ENCODE data around the gene A4GALT. TPM values are rescaled to one million over a fixed set of nuclear protein-coding genes. Genes with fewer than 3 reads are reported as not detected.

A4GALT gene
- total RNA-seq, 2 experiments from 2014 or later = not detected

DNA sequence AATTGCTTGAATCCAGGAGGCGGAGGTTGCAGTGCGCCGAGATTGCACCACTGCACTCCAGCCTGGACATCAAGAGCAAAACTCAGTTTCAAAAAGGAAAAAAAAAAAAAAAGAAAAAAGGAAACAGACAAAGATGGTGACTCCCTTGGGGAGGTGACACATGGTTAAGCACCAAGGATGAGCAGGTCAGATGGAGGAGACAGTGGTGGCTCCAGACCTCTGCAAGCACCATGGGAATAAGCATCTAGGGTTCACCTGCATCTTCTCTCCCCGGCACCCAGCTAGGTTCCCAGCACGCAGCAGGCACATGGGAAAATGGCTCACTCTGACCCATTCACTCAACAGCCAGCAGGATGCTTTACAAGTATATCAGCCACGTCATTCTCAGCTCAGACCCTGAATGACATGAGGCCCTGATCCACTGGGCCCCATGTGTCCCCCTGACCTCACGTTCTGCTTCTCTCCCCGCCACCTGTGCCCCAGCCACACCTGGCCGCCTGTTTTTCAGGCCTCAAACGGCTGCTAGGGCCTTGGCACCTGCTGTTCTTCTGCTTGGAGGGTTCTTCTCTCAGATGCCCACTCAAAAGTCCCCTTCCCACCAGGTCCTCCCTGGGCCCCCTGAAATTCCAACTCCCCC lies 24.2 kb downstream of the A4GALT start:
- DNase-seq = no peak
- no peak overlapping the region for H3K4me3 Mint-ChIP-seq
- no peaks in the 10 kb centered on the region for H3K27me3 Mint-ChIP-seq (ENCODE audit: low read depth)
- no peak overlapping the region for H3K27ac Mint-ChIP-seq
- CTCF ChIA-PET = no interaction called here
- intact Hi-C loops (cut with micrococcal nuclease) = no loop called here
- H3K36me3 Mint-ChIP-seq (ENCODE audit: low read depth) = no peaks in the 10 kb centered on the region
- H3K9me3 Mint-ChIP-seq = no peaks in the 10 kb centered on the region
- H3K4me1 Mint-ChIP-seq (ENCODE audit: low read depth) = no peaks in the 10 kb centered on the region

DNA sequence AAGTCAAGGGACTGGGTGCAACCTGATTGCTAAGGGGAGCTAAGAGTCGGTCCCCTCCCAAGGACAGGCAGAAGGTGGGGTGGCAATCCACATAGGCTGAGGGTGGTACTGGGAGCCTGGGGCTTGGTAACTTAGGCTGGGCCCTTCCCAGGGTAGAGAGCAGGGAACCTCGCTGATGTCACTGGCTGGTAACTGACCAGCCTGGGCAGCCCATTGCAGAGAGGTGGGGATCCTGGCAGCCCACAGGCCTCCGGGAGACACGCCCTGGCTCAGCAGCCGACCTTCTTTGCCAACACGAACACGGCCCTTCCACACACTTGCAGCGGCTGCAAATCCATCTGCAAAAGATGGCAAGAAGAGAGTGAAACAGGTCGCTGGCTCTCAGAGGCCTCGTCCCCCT lies 25.4 kb downstream of the A4GALT start:
- no peaks in the 10 kb centered on the region for H3K36me3 Mint-ChIP-seq (ENCODE audit: low read depth)
- no peak for DNase-seq
- H3K9me3 Mint-ChIP-seq = no peaks in the 10 kb centered on the region
- CTCF ChIA-PET = no interaction called here
- no peaks in the 10 kb centered on the region for H3K4me1 Mint-ChIP-seq (ENCODE audit: low read depth)
- no peak overlapping the region for H3K27ac Mint-ChIP-seq
- no peak overlapping the region for H3K4me3 Mint-ChIP-seq
- H3K27me3 Mint-ChIP-seq (ENCODE audit: low read depth) = no peaks in the 10 kb centered on the region
- intact Hi-C loops (cut with micrococcal nuclease) = no loop called here

DNA sequence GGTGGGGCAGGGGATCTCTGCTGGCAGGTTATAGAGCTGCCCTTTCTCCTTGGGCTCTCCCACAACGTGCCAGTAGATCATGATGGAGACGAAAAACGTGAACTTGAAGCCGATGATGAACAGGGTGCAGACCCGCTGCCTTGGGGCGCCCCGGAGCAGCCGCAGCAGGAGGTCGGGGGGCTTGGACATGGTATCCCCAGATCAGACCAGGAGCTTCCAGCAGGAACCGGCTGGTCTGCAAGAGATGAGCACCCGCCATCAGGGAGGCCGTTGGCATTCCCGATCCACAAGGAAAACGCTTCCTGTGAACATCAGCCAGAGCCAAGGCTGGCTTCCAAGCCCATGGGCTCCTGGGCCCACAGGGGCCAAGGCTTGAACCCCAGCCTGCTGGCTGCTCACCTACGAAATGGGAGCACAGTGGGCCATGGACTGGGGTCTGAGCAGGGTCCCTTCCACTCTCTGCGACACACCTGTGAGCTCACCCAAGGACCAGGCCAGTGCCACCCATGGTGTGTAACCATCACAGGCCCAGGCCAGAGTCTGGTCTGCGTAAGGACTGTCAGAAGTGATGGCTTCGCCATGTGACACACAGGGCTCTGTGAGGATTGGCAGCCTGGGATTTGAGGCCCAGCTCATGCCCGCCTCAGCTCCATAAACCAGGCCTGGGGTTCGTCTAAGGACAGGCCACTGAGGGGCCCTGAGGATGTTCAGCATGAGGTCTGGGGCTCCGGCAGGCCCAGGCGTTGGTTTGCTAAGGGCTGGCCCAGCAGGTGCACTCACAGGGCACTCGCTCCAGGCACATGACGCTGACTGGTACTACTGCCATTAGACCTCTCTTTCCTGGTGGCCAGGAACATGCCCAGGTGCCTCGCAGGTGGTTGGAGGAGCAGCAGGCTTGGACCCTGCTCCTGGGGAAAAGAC lies 26.6 kb downstream of the A4GALT start:
- Mint-ChIP-seq H3K4me3 (no peak overlapping the region), H3K9me3 (no peaks in the 10 kb centered on the region), H3K4me1 (ENCODE audit: low read depth) (no peaks in the 10 kb centered on the region), H3K27ac (no peak overlapping the region), H3K36me3 (ENCODE audit: low read depth) (no peaks in the 10 kb centered on the region), H3K27me3 (ENCODE audit: low read depth) (no peaks in the 10 kb centered on the region)
- CTCF ChIA-PET = no interaction called here
- intact Hi-C loops (cut with micrococcal nuclease) = no loop called here
- no peak for DNase-seq

DNA sequence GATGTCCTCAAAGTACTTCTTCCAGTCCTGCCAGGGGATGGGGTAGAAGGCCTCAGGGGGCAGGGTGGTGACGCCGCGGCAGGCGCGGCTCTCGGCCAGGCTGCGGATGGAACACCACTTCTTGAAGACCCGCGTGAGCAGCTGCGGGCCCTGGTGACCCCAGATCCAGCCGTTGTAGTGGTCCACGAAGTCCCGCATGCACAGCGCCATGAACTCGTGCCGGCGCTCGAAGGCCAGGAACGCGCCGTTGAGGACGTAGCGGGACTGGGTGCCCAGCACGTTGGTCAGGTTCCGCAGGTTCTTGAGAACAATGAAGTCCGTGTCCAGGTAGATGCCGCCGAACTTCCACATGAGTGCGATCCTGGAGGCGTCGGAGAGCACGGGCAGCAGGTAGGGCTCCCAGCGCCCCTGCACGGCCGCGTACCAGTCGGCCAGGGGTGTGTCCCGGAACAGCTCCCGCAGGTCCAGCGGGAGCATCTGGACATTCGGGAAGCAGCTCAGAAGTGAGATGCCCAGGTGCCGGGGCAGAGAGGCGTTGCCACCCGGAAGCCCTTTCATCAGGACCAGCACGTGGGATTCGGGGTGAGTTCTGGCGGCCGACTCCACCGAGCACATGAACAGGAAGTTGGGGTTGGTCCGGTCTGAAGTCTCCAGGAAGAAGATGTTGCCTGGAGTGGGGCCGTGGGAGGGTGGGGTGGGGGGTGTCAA lies 27.5 kb downstream of the A4GALT start:
- no peaks in the 10 kb centered on the region for H3K36me3 Mint-ChIP-seq (ENCODE audit: low read depth)
- H3K4me3 Mint-ChIP-seq = no peak overlapping the region
- no peaks in the 10 kb centered on the region for H3K4me1 Mint-ChIP-seq (ENCODE audit: low read depth)
- no peak overlapping the region for H3K27ac Mint-ChIP-seq
- no peaks in the 10 kb centered on the region for H3K9me3 Mint-ChIP-seq
- intact Hi-C loops (cut with micrococcal nuclease) = no loop called here
- CTCF ChIA-PET = no interaction called here
- no peak for DNase-seq
- no peaks in the 10 kb centered on the region for H3K27me3 Mint-ChIP-seq (ENCODE audit: low read depth)

DNA sequence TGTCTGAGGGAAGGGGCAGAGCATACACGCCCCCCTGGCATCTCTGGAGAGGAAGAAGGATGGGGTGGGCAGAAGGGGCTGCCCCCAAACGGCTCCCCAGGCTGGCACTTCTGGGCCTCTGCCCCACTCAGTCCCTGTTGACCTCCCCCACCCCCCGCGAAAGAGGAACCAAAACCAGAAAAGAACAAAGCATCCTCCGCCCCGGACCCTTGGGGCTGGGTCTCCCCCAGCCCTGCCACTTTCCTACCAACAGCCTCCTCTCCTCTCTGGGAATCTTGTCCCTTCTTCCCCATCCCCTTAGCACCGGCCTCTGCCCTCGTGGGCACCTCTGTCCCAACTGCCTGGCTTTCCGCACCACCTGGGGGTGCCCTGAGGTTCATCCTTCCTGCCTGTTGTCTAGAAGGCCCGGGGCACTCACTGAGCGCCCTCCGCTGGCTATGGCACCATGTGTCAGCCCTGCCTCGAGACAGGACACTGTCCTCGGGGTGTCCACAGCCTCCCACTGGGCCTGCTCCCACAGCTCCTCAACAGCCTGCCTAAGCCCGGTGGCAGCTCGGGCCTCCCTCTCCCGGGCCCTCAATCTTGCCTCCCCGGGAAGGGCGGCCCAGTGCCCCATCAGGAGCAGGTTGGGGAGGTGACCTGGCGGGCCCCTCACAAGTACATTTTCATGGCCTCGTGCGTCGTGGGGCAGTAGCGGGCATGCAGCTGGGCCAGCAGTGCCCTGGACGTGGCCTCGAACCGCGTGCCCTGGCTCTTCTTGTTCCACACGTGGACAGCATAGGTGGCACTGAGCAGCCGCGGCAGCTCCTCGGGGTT lies 28.2 kb downstream of the A4GALT start:
- intact Hi-C loops (cut with micrococcal nuclease) = no loop called here
- H3K9me3 Mint-ChIP-seq = no peaks in the 10 kb centered on the region
- CTCF ChIA-PET = no interaction called here
- H3K4me1 Mint-ChIP-seq (ENCODE audit: low read depth) = no peaks in the 10 kb centered on the region
- H3K4me3 Mint-ChIP-seq = no peak overlapping the region
- no peak for DNase-seq
- H3K27ac Mint-ChIP-seq = no peak overlapping the region
- H3K36me3 Mint-ChIP-seq (ENCODE audit: low read depth) = no peaks in the 10 kb centered on the region
- H3K27me3 Mint-ChIP-seq (ENCODE audit: low read depth) = no peaks in the 10 kb centered on the region

DNA sequence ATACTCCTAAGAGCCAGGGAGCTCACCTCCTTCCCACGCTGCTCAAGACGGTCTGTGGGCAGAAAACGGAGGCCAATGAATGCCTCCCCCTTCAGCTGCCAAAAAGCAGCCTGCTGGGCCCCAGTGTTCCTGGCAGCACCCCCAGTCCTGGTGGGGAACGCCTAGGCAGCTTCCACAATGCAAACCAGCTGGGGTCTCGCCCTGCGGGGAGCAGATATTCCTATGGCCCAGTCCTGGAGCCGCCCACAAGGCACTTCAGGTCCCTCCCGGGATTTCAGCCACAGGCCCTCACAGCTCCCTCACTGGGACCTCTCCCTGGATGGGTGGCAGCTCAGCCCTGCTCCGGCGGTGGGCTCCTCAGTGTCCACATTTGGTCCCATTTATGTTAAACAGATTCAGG lies 29.2 kb downstream of the A4GALT start:
- Mint-ChIP-seq H3K27ac (no peak overlapping the region), H3K27me3 (ENCODE audit: low read depth) (no peaks in the 10 kb centered on the region), H3K4me1 (ENCODE audit: low read depth) (no peaks in the 10 kb centered on the region), H3K9me3 (no peaks in the 10 kb centered on the region), H3K4me3 (no peak overlapping the region), H3K36me3 (ENCODE audit: low read depth) (no peaks in the 10 kb centered on the region)
- intact Hi-C loops (cut with micrococcal nuclease) = no loop called here
- DNase-seq = no peak
- CTCF ChIA-PET = no interaction called here

DNA sequence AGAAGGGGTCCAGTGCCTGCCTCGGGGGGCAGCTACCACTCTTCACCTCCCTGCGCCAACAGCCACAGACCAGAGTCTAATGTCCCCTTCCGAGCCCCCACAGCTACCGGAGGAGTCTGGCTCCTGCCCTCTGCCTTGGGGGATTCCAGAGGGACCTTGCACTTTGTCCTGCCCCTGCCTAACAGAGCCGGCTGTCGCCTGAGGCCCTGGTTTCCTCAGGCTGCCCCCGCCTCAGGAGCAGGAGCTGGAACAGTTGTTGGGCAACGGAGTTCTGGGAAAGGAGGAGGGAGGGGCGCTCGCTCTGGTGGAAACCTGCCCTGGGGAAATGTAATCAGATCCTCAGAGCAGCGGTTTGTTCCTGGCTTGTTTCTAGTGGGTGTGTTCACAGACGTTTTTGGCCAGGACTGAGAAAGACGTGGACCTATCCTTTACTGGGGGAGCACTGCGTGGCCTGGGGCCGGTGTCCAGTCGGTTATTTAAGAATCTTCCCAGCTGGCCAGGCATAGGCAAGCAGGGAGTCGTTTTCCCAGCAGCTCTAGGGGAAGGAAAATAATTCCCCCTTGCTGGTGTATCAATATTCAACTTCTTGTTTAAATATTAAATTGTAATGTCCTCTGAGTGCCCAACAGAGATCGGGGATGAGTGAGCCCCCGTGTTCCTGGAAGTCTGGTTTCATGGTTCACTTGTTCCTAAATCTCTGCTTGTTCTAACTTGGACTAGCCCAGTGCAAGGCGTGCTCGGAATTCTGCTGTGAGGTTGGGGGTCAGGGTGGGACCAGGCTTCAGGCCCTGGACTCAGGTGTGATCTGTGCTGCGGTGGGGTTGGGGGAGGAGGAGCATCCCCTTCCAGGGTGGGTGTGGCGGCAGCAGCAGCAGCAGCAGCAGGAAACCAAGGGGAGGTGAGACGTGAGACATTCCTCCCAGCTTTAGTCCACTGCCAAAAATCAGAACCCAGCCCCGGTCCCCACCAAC lies 32.1 kb downstream of the A4GALT start:
- Mint-ChIP-seq H3K9me3 (no peaks in the 10 kb centered on the region), H3K36me3 (ENCODE audit: low read depth) (no peaks in the 10 kb centered on the region)
- CTCF ChIA-PET = no interaction called here

DNA sequence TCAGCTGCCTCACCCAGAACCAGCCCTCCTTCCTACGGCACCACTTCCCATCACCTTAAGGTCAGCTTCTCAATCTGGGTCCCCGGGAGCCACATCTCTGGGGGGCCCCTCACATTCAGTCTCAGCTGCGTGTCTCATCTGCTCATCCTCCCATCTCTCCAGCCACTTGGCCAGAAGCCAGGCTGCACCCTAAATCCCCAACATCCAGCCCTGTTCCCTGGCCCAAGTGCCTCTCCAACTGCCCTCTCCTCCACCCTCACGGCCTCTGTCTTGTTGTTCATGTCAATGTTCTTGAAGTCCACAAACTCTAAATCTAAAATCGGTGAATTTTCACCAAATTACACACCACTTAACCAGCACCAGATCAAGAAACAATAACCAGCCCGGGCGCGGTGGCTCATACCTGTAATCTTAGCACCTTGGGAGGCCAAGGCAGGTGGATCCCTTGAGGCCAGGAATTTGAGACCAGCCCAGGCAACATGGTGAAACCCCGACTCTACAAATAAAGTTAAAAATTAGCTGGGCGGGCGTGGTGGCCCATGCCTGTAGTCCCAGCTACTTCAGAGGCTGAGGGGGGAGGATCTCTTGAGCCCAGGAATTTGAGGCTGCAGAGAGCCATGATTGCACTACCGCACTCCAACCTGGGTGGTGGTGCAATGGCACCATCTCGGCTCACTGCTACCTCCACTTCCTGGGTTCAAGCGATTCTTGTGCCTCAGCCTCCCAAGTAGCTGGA lies 33.7 kb downstream of the A4GALT start:
- intact Hi-C loops (cut with micrococcal nuclease) = no loop called here
- CTCF ChIA-PET = no interaction called here
- H3K4me3 Mint-ChIP-seq = no peak overlapping the region
- no peak for DNase-seq
- no peak overlapping the region for H3K27ac Mint-ChIP-seq
- H3K36me3 Mint-ChIP-seq (ENCODE audit: low read depth) = no peaks in the 10 kb centered on the region
- no peaks in the 10 kb centered on the region for H3K27me3 Mint-ChIP-seq (ENCODE audit: low read depth)
- H3K9me3 Mint-ChIP-seq = no peaks in the 10 kb centered on the region
- H3K4me1 Mint-ChIP-seq (ENCODE audit: low read depth) = no peaks in the 10 kb centered on the region

More for the DNA sequence above, 32.1 kb downstream of the A4GALT start:
- no peaks in the 10 kb centered on the region for H3K4me1 Mint-ChIP-seq (ENCODE audit: low read depth)
- H3K4me3 Mint-ChIP-seq = no peak overlapping the region
- H3K27ac Mint-ChIP-seq = no peak overlapping the region
- H3K27me3 Mint-ChIP-seq (ENCODE audit: low read depth) = no peaks in the 10 kb centered on the region
- intact Hi-C loops (cut with micrococcal nuclease) = no loop called here
- DNase-seq = no peak

DNA sequence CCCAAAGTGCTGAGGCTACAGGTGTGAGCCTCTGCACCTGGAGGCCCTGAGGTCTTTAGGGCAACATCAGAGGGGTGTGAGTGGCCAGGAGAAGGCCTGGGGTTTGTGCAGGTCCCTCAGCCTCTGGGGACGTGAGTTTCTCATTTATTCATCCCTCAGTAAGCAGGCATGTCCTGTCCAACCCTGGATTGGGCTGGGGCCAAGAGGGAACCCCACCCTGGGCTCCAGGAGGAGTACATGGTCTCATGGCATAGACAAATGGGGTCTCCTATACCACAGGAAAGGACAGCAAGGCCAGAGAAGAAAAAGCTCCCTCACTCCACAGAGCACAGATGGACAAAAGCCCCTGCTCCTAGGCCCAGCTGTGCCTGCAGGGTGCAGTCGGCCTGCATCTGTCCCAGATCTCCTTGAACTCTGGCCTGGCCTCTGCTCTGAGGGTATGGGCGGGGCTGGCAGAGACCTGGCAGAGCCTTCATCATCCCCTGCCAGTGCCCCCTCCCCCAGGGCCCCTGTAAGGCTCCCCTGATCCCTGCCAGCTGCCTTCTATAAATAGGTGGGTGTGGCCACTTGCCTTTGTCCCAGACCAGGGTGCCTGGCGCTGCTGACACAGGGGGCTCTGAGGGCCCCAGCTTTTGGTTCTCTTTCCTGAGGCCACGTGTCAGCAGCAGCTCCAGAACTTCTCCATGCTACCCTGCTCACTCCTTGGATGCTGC lies 34.6 kb downstream of the A4GALT start:
- Mint-ChIP-seq H3K4me1 (ENCODE audit: low read depth) (no peaks in the 10 kb centered on the region), H3K9me3 (no peaks in the 10 kb centered on the region), H3K36me3 (ENCODE audit: low read depth) (no peaks in the 10 kb centered on the region), H3K27ac (no peak overlapping the region), H3K4me3 (no peak overlapping the region), H3K27me3 (ENCODE audit: low read depth) (no peaks in the 10 kb centered on the region)
- no peak for DNase-seq
- intact Hi-C loops (cut with micrococcal nuclease) = no loop called here
- CTCF ChIA-PET = no interaction called here

DNA sequence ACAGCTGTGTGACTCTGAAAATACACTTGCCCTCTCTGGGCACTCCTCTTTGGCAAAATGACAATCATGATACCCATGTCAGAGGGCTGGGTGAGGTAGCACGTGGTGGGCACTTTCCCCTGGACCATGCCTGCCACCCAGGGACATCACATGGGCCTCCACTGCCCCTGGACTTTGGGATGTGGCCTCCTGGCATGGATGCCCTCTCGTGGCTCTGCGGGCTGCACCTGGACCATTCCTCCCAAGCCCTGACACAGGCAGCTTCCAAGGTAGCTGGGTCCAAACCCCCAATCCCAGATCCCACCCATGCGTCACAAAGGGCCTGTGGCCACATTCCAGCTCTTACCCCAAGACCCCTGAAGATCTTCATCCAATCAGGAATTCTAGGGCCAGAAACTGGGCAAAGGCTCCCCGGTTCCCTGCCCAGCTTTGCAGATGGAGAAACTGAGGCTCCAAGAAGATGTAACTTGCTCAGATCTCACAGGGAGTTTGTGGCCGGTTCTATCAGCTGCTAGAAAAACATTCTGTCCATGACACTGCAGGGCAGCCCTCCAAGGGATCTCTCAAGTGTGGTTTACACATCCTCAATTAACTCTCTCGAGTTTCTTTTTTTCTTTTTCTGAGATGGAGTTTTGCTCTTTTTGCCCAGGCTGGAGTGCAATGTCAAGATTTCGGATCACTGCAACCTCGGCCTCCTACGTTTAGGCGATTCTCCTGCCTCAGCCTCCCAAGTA lies 36.0 kb downstream of the A4GALT start:
- Mint-ChIP-seq H3K27ac (no peak overlapping the region), H3K27me3 (ENCODE audit: low read depth) (no peaks in the 10 kb centered on the region), H3K4me1 (ENCODE audit: low read depth) (no peaks in the 10 kb centered on the region), H3K4me3 (no peak overlapping the region), H3K9me3 (peaks cover under 1% of the 10 kb centered on the region), H3K36me3 (ENCODE audit: low read depth) (no peaks in the 10 kb centered on the region)
- CTCF ChIA-PET = interaction anchor here (0.8 kb wide), 1 partner anchor 21 kb away, joined by 3 read pairs; no protein-coding TSS in a partner anchor
- intact Hi-C loops (cut with micrococcal nuclease) = no loop called here
- DNase-seq = no peak
